Hindlimb muscle (tissue), 1 donor: ENCODE data around the gene PHF21B. TPM values are rescaled to one million over a fixed set of nuclear protein-coding genes. Genes with fewer than 3 reads are reported as not detected.

Experiments
- DNase-seq: peaks from one replicate; pipeline ENCODE4 v3.0.0-alpha.2; 2013
- polyA plus RNA-seq: library from polyadenylated mRNA; unstranded; fragments of 120-200 nt; gene quantifications from one replicate; pipeline ENCODE4 v1.2.1, GENCODE V29; 2013; ENCODE audit not compliant: insufficient read length

PHF21B gene
- polyA plus RNA-seq, 1 donor = 0.28 TPM

DNA sequence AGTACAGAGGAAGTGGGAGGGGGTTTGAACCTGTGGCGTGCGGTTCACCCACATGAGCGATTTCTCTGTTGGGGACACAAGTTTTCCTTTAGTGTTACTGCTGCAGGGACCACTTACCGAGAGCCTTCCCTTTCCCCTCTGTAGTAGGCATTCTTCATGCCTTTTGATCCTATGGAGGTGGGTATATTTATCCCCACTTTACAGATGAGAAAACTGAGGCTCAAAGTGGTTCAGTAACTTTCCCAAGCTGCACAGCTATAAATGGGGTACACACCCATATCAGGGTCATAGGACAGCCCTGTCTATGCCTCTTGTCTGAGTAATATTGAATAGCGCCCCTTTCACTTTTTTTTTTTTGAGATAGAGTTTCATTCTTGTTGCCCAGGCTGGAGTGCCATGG is 3.3 kb upstream of the PHF21B start:
- DNase-seq = no peak

DNA sequence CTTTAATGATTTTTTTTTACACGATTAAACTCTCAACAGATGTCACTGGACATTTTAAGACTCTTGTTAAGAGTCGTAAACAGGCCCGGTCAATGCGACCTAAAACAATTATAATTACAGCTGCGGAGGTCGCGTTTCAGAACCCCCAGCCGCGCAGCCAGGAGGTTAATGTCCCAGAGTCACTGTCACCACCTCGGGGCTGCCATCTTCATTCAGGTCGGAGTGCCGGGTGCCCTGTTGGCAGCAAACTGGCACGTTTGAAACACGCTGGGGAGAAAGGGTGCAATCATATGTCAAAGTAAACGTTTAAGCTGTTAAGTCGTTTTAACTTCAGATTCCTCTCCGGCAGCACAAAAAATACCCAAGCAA is 711 bp upstream of the PHF21B start:
- DNase-seq = no peak

DNA sequence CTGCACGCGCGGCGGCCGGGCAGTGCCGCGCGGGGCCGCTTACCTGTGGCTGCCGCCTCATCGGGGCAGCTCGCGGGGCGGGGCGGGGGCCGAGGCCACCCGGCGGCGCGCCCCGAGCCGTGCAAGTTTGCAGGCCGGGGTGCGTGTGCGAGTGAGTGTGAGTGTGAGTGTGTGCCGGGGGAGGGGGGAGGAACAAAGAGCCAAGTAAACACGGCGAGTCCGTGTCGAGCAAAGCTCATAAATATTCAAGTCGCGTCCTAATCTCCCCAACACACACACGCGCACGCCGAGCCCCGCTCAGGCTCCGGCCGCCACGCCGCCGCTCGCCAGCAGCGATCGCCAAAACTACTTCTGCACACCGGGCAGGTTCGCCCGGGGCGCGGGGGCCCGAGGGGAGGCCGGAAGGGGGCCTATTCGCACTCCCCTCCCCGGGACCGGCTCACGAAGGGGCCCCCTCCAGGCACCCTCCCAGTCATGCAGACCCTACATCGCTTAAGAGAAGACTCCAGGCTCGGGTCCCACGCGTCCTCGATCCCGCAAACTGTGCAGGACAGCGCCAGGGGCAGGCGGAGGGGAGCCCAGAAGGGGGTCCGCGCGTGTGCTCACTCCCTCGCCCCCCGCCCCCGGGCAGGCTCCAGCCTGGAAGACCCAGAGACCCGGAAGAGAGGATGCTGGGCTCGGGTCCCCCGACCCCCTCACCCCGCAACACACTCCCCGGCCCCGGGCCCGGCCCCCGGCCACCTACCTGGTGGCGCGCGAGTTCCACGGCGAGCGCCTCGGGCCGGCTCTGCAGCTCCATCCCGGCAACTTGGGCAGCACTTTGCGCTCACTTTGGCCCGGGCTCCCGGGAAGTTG is 827 bp downstream of the PHF21B start:
- DNase-seq = no peak

DNA sequence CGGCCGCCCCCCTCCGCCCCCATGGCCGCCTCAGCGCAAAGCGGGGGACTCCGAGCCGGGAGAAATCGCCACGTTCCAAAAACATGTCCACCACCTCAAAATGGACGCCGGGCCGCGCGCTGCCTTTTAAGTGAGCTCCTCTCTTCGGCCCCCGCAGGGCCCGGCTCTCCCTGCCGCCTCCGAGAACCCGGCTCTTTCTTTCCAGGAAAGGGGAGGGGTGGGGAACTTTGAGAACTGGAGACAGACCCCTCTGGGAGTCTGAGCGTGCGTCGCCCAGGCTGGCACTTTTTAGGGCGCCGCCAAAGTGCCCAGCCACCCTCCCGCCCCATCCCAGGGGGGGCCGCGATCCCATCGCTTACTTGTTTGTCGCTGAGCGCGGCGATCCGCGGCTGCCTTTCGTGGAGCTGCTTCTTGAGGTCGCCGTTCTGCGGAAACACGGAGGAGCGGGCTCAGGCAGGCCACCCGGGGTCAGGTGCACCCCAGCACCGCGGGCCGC is 1.6 kb downstream of the PHF21B start:
- DNase-seq = no peak

DNA sequence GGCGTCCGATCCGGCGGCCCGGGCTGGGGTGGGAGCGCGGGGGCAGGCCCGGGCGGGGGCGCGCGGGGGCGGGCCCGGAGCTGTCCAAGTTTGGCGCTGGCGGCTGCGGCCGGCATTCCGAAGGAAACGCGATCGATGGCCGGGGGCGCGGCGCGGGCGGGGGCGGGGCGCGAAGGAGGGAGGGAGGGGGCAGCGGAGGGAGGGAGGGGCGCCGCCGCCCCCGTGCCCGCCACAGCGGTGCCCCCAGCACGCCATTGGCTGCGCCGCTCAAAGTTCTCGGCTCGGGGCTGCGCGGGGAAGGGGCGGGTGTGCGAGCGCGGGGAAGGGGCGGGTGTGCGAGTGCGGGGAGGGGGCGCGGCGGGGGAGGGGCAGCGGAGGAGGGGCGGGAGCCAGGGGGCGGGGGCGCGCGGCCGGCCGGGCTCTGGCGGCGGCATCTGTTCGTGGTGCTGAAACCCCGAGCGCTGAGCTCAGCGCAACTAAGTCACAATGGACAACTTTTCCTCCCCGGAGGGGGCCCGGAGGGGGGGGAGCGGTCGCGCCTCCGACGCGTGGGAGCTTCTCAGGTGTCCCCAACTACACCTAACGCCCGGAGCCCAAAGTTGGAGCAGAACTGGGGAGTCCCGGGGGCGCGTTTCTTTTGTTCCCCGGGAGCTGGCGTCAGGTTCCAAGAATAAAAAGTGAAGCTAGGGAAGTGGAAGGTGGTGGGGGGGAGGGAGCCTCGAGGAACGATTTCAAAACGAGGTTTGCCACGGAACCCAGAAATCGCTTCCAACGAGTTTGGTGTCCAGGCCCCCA is 2.2 kb downstream of the PHF21B start:
- peak; percentile 57 for DNase-seq

DNA sequence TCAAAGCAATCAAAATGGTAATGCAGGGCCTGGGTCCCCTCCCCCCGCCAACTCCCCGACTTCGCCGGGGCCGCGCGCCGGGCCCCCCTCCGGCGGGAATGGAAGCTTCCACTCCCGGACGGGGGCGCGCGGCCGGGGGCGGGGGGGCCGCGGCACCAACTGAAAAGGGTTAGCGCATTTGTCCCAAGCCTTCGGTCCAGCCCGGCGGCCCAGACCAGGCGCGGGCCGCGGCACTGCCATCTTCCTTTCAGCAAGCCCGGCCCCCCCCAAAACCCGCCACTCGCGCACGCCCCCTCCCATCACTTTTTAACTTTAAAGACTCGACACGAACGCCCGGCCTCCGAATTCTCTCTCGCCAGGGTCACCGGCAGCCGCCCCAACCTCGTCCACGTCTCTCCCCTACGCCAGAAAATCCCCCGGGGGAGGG is 2.8 kb downstream of the PHF21B start:
- no peak for DNase-seq

DNA sequence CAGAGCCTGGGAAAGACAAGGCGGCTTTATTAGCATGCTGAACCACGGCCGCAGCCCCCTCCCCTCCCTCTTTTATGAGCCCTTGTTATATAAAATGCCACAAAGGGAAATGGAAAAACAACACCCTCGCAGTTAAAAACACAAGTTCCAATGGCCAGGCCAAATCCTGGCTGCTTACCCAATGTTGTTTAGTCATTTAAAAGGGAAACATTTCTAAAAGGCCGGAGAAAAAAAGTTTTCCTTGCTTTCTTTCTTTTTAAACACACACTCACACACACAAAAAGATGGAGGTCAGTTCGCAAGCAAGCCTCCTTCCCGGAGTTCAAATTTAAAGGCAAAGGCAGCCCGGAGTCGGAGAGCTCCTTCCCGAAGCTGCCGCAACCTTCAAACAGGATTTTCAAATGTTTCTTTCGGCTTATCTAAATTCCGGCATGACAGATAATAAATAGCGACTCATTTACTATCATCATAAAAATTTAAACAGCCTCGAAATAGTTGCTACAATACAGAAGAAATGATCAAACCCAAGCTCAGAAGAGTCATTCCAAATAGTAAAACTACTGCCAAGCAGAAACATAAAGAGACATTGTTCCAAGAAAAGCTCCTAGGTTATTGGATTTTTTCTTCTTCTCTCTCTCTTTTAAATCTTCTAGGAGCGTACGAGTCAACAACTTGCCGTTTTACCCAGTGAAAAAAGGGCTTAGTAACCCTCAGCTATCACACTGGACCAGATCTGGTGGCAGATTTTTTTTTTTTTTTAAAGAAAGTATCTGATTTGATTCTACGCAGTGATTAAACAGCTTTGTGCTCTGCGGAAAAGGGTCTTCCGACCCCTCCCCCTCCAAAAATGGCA is 3.5 kb downstream of the PHF21B start:
- no peak for DNase-seq

DNA sequence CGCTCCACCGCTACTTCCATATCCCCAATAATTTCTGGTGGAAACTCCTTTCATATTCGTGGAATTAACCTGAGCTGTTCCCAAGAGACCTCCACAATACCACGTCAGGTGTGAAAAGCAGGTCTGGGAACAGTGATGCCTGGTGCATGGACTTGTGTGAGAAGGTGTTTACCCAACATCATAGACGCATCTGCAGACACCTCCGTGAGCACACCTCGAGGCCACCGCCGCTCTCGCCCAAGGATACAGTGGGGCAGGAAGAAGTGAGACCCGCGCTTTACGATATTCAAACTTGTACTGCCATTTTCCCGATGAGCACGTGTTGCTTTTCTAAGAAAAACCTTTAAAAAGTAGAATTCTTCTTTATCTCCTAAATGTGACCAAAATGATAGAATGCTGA is 8.2 kb downstream of the PHF21B start:
- no peak for DNase-seq

DNA sequence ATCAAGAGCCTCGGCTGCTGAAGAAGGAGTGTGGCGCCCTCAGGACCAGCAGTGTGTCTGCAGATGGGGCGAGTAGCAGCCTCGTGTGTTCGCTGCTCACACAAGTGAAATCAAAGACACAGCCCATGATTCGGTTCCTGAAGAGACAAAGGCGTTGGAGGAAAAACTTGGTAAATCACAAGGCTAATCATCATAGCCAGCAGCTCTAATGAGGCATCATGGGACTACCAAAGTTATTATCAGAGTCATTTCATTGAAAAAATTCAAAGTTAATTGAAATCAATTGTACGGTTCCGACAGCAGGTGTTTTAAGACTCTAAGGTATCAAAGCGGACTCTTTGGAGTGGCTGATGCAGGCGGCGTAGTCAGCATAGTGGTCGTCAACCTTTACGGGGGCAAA is 9.5 kb downstream of the PHF21B start:
- no peak for DNase-seq

DNA sequence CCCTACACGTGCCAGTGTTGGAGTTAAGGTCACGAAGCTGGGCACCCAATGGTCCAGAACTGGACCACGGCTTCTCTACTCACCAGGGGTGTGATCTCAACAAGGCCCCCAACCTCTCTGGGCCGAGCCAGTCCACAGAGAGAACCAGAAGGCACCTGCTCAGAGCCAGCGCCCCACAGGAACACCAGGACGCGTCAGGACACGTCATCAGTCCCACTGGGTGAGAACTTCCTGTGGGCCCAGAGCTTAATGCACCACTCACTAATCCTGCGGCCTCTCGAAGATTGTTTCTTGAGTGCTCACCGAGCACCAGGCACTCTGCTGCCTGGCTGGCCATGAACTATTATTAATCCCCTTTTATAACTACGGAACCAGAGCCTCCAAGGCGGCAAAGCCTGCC is 10.1 kb downstream of the PHF21B start:
- no peak for DNase-seq

DNA sequence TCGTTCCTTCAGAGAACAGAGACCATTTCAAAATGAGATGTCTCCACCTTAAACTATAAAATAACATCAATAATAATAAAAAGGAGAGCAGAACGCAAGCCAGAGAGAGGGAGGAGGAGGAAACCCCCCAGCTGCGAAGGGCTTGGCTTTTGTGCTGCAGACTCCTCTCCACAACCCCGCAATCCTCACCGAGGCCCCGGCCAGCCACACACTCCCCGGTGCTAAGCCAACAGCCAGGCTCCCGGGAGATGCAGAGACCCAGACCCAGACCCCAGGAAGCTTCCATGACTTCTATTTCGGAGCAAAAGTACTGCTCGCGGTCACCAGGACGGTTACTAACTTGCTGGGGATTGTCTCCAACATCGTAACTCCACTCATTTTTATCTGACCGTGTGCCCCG is 10.6 kb downstream of the PHF21B start:
- no peak for DNase-seq

DNA sequence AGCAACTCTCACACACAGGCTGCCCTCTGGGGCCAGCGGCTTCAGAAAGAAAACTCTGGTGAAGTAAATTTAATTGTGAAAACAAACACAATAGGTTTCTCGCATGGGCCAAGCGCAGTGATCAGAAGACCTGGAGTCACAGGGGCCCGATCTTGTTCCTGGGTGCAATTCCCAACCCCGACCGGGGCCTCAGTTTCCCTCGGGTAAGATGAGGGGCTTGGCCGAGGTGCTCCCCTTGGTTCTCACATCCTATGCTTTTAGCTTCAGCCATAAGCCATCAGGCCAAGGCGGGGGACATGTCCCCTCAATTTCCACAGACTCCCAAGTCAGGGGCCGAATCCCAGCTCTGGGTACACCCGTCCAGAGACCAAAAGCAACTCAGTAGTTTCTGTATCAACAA is 11.5 kb downstream of the PHF21B start:
- no peak for DNase-seq

DNA sequence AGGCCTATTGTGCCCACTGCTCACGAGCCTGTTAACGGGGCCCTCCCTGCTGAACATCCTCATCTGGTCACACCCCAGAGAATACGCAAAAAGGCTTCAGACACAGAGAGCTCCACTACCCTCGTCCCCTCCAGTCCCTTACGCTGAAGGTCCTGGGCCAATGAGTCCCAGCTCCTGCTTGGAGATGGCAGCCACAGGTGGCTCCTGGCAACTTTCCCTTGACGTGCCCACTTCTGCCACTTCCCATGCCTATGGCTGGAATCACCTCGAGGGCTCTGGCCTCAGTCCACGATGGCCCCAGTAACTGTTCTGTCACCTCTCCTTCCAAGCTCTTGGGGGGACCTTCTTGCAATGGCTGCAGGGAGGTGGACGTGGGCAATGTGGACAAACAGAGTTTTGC is 12.7 kb downstream of the PHF21B start:
- DNase-seq = no peak

DNA sequence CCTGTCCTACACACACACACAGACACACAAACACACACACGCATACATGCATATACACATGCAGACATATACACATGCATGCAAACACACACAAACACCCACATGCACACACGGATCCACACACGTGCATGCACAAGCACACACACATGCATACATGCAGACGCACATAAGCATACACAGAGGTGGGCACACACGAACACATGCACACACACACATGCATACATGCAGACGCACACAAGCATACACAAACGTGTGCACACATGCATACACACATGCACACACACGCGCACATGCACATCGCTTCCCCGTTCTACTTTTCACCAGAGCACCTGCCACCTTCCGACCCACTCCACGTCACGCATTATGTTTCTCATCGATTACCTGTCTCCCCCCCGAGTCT is 13.2 kb downstream of the PHF21B start:
- no peak for DNase-seq

DNA sequence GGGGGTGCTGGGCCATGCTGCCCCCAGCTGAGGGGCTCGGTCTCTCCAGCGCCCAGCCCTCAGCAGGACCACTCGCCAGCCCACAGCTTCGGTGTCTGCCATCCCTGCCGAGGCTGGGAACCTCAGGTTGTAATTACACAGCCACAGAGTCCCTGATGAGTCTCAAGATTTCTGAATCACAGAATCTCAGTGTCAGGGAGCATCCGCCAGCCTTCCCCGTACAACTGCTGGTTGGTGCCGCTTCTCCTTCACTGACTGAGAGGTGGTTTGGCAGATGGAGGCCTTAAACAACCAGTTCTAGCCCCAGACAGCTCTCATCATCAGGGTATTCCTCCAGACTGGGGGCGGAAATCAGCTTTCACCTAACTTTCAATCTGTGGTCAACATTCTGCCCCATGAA is 13.7 kb downstream of the PHF21B start:
- DNase-seq = no peak

DNA sequence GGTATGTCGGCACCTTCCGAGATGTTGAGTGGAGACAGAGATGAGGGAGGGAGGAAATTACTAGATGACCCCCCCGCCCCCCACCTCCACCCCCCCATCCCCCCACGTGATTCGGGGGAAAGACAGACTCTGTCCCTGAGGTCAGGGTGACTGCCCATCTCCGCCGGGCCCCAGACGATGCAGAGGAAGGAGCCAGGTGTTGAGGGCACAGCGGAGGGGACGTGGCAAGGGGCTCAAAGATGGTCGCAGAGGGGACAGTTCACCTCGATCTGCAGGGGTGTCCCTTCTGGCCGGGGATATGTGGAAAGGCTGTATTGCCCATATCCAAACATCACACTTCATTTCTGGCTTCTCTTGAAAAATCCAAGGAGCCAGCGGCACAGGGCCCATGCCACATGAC is 14.1 kb downstream of the PHF21B start:
- no peak for DNase-seq

DNA sequence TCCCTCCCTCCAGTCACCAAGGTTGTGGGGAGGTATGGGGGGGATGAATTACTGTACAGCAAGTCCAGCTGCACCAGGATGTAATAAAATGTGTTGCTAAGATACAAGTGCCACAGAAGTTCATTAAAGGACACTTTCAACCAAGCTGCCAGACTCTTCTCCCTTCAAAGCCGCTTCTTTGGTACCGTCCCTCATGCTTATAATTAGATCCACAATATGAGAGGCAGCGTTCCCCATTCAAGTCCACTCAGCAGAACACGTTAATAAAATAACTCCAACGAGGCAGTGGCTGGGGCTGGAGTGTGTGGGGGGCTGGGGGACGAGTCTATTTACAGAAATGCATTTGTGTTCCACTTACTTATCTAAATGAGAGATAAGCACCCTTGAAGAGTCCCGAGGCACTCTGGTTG is 14.7 kb downstream of the PHF21B start:
- no peak for DNase-seq

DNA sequence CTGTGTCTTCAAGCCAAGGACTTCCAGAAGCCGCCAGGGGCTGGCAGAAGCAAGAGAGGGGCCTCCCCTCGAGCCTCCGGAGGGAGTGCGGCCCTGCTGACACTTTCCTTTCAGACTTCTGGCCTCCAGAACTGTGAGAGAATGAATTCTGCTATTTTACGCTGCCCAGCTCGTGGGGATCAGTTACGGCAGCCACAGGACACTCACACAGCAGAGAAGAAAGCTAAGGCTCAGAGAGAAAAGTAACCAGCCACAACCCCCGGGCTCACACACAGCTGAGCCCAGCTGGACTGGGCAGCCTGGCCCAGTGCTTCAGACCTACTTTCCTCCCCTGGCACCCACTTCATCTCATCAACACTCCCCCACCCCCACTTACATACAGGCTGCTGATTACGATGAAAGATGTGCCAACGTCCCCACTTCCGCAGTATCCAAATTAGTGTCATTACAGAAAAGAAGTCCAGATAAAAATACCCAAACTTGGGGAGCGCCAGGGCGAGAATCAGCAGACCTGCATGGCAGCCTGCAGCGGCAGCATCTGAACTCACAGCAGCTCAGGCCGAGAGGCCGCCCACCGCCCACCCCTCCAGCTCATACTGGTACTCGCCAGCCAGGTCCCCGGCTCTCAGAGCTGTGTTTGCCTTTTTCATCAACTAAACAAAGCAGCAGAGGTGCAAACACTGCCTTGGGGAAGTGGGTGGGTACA is 15.3 kb downstream of the PHF21B start:
- no peak for DNase-seq

DNA sequence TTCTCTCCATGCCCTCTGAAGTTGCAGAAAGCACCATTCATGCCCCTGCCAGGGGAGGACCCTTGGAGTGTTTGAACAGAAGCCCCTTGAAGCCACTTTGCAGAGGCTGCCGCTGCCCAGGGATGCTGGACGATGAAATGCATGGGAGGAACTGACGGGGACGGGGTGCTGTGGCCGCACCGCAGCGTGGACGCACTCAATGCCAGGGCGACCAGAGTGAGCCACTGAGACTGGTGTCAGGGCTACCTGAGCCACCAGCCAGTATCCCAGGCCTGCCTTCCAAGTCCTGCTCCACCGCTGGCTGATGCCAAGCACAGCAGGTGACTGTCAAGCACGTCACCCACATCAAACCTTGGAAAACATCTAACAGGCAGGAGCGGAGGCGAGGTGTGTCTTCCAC is 17.6 kb downstream of the PHF21B start:
- no peak for DNase-seq

DNA sequence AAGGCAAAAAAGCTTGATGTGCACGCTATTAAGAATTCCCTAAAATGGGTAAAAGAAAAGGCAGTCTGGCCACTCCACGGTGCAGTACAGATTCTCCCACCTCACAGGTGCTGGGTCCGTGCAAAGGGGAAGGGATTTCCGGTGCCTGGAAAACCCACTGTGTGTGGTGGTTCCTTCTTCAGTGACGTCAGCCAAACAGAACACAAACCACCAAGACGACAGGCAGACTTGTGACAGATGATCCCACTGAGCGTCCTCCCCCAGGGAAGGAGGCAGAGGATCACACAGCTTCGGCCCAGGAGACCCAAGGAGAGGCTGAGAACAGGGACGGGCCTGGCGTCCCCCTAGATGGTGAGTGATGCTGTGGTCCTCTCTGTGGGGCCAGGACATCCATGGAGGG is 18.6 kb downstream of the PHF21B start:
- no peak for DNase-seq

DNA sequence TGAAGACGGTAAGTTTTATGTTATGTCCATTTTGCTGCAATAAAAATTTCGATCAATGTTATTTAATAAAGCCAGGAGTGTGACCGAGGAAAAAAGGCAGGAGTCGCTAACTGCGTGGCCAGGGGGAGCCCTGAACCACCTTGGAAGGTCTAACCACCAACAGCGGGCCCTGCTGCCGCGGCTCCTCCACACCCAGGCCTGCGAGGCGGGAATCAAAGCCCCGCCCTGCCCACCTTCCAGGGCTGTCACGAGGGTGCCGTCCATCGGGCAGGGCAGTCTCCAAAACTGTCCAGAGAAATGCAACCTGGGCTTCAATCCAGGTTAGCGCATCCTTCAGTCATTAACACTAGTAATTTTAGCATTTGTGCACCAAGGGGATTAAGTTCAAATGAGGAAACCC is 19.0 kb downstream of the PHF21B start:
- DNase-seq = no peak

DNA sequence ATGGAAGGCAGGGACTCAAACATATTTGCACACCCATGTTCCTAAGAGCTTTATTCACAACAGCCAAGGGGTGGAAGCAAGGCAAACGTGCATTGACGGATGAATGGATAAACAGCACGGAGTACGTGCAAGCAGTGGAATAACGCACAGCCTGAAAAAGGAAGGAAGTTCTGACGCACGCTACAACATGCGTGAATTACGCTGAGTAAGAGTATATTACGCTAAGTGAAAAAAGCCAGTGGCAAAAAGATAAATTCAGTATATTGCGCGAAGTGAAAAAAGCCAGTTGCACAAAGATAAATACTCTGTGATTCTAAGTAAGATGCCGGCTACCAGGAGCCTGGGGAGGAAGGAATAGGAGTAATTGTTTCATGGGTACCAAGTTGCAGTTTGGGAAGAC is 19.5 kb downstream of the PHF21B start:
- no peak for DNase-seq
